HEK293T (cell line): ENCODE data around the gene NYAP1.

Experiments used
- CTCF ChIA-PET: fragments of 350-600 bp; formaldehyde crosslinking; extraction: SDS; loops from one replicate; lab custom pipeline; 2021; ENCODE audit warnings: antibody characterized with exemption, inconsistent platforms; lab: Yijun Ruan, JAX
- POLR2A ChIA-PET: fragments of 350-600 bp; formaldehyde crosslinking; extraction: SDS; loops from one replicate; lab custom pipeline; 2020; ENCODE audit warnings: antibody characterized with exemption, inconsistent platforms; lab: Yijun Ruan, JAX
- DNase-seq: peaks from one replicate; pipeline ENCODE4 v3.0.0; 2012; ENCODE audit warnings: mixed read lengths; ENCODE audit errors: extremely low spot score
- ARNT ChIP-seq: fragments of 450-650 bp; IDR thresholded peaks from 2 replicates; pipeline ENCODE4 v1.6.1; 2017; ENCODE audit warnings: mild to moderate bottlenecking
- BHLHE40 ChIP-seq: fragments of 450-650 bp; IDR thresholded peaks from 2 replicates; pipeline ENCODE4 v1.6.1; 2016; ENCODE audit warnings: mild to moderate bottlenecking, moderate library complexity, borderline replicate concordance
- CTBP1 ChIP-seq: fragments of 450-650 bp; IDR thresholded peaks from 2 replicates; pipeline ENCODE4 v1.6.1; 2016; ENCODE audit warnings: borderline replicate concordance
- ELF4 ChIP-seq: fragments of 450-650 bp; IDR thresholded peaks from 2 replicates; pipeline ENCODE4 v1.6.1; 2017; ENCODE audit warnings: antibody characterized with exemption
- FOXA1 ChIP-seq: fragments of 450-650 bp; IDR thresholded peaks from 2 replicates; pipeline ENCODE4 v1.6.1; 2016; ENCODE audit warnings: mild to moderate bottlenecking
- FOXK2 ChIP-seq: fragments of 450-650 bp; IDR thresholded peaks from 2 replicates; pipeline ENCODE4 v1.6.1; 2016; ENCODE audit warnings: mild to moderate bottlenecking
- FOXM1 ChIP-seq: fragments of 450-650 bp; IDR thresholded peaks from 2 replicates; pipeline ENCODE4 v1.6.1; 2017; ENCODE audit warnings: mild to moderate bottlenecking, borderline replicate concordance
- HDGF ChIP-seq: fragments of 450-650 bp; IDR thresholded peaks from 2 replicates; pipeline ENCODE4 v1.6.1; 2017; ENCODE audit warnings: antibody characterized with exemption, borderline replicate concordance
- L3MBTL2 ChIP-seq: fragments of 450-650 bp; conservative IDR thresholded peaks from 2 replicates; pipeline ENCODE4 v1.6.1; 2016; ENCODE audit warnings: mild to moderate bottlenecking
- LEF1 ChIP-seq: fragments of 450-650 bp; IDR thresholded peaks from 2 replicates; pipeline ENCODE4 v1.6.1; 2017; ENCODE audit warnings: mild to moderate bottlenecking, borderline replicate concordance
- NFRKB ChIP-seq: fragments of 450-650 bp; IDR thresholded peaks from 2 replicates; pipeline ENCODE4 v1.6.1; 2016; ENCODE audit warnings: mild to moderate bottlenecking, moderate library complexity
- SUZ12 ChIP-seq: fragments of 450-650 bp; IDR thresholded peaks from 2 replicates; pipeline ENCODE4 v1.6.1; 2016; ENCODE audit warnings: mild to moderate bottlenecking
- TARDBP ChIP-seq: fragments of 450-650 bp; IDR thresholded peaks from 2 replicates; pipeline ENCODE4 v1.6.1; 2016
- ZNF384 ChIP-seq: fragments of 450-650 bp; IDR thresholded peaks from 2 replicates; pipeline ENCODE4 v1.6.1; 2016
- TF ChIP-seq, protein P1 (sequence below): fragments of 450-650 bp; IDR thresholded peaks from 2 replicates; pipeline ENCODE4 v1.6.1; 2016

The NYAP1 gene

DNA sequence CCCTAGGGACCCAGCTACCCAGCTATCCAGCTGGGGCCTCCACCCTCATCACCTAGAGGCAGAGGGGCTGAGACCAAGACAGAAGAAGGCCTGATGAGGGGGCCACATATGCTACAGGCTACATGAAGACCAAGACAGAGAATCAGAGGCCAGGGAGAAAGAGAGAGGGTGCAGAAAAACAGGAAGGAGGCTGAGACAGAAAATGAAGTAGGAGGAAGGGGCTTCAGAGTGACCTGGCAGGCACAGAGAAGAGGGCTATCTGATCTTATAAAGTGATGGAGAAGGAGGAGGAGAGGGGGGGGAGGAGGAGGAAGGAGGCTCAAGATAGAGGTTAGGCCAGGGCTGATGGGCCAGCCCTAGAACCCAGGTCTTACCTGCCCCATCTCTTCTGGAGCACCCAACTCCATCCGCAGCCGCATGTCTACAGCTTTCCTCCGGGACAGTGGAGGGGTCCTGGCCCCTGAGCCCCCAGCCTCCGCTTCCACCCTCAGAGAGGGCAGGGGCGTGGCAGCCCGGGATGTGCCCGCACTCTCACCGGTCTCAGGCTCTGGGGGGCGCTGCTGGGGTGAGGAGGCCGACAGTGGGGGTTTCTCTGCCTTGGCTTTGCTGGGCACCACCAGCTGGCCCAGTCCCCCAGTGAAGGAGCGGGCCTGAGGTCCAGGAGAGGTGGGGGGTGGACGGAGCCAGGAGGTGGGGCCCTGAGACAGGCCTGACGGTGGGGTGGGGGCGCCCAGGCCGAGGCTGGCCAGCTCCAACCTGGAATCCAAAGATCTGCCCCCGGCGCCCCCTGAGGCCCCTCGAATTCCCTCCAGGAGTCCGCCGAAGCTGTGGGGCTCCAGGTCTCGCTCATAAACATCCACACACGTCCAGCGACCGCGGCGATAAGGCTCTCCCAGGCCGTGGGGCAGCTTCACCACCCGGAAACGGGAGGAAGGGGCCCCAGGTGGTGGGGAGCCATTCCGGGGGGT lies 6.5 kb upstream of the NYAP1 start:
- ChIA-PET CTCF (interaction anchor here (1.0 kb wide), 1 partner anchor 82 kb away, joined by 3 read pairs; no protein-coding TSS in a partner anchor), POLR2A (interaction anchor here (0.6 to 1.9 kb wide), 4 partner anchors 10 to 83 kb away, joined by 3 to 7 read pairs (median 4); no protein-coding TSS in a partner anchor)
- no peak for DNase-seq
- TF ChIP-seq SUZ12 (no peak), HDGF (no peak), L3MBTL2 (no peak), ARNT (no peak), LEF1 (no peak), NFRKB (no peak), ZNF384 (no peak), FOXM1 (no peak), ELF4 (no peak), TARDBP (no peak), FOXK2 (no peak)
- TF ChIP-seq, protein P1, sequence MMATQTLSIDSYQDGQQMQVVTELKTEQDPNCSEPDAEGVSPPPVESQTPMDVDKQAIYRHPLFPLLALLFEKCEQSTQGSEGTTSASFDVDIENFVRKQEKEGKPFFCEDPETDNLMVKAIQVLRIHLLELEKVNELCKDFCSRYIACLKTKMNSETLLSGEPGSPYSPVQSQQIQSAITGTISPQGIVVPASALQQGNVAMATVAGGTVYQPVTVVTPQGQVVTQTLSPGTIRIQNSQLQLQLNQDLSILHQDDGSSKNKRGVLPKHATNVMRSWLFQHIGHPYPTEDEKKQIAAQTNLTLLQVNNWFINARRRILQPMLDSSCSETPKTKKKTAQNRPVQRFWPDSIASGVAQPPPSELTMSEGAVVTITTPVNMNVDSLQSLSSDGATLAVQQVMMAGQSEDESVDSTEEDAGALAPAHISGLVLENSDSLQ, result no peak

DNA sequence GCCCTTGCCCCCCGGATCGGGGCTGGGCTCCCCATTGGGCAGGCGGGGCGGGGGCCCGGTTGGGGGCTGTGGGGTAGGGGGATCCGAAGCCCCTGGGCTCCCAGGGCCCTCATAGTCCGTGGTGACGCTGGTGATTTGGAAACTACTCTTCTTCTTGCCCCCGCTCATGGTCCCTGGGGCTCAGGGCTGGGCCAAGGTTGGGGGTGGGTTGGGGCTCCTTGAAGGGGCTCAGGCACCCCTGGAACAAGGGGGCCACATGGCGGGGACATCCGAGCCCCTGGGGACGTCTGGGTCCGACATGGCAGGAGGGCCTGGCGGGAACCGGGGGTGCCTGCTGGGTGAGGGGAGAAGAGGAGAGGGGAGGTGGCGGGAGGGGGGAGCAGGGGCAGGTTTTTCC lies 5.9 kb upstream of the NYAP1 start:
- ChIA-PET POLR2A (interaction anchor here (0.6 to 1.9 kb wide), 4 partner anchors 9 to 82 kb away, joined by 3 to 7 read pairs (median 4); no protein-coding TSS in a partner anchor), CTCF (interaction anchor here (1.0 kb wide), 1 partner anchor 81 kb away, joined by 3 read pairs; no protein-coding TSS in a partner anchor)
- TF ChIP-seq ELF4 (no peak), SUZ12 (no peak)
- no peak for DNase-seq

DNA sequence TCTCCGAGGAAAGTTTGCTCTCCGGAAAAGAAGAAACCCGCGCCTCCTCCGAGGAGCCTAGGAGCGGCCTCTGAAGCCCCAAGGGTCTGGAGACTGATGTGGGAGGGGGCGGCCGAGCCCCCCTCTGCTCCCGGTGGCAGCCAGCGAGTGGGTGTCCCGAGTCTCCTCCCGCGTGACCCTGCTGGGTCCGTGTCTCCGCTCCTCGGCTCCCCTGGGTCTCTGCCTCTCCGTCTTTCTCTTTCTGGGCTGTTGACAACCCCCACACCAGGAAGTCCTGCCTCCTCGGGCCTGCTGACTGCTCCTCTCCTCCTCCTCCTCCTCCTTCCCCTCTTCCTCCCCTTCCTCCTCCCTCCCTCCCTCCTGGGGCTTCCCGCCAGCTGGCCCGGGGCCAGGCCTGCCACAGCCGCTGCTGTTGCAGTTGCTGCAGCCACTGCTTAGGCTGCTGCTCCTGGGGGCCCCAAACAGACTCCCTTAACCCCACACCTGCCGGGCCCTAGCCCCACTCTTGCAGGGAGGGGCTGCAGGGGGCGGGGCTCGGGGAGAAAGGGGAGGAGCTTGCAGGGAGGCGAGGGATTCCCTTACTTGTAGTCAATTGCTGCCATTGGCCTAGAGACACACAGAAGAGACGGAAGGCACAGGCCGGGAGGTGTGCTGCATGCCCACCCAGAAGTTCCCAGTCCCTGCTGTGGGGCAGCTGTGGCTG lies 4.6 kb upstream of the NYAP1 start, which contains the start of gene TSC22D4:
TSS of gene TSC22D4 (minus strand) at position 257 of the 703 bp plus-strand sequence. CDS start 1,176 bp downstream, outside the sequence.
- ChIA-PET CTCF (interaction anchor here (0.9 kb wide), 1 partner anchor 9 kb away, joined by 3 read pairs; no protein-coding TSS in a partner anchor), POLR2A (interaction anchor here (0.8 to 1.9 kb wide), 13 partner anchors 9 to 227 kb away, joined by 3 to 7 read pairs (median 4); partner anchors contain the start of genes AGFG2 and POP7)
- no peak for TF ChIP-seq BHLHE40
- no peak for TF ChIP-seq L3MBTL2
- TF ChIP-seq SUZ12, result no peak
- TF ChIP-seq, protein P1, result peak; percentile 77
- no peak for TF ChIP-seq NFRKB
- TF ChIP-seq ELF4, result no peak; the same call in 1 of the 2 replicates
- no peak for TF ChIP-seq FOXK2
- DNase-seq, result peak; percentile 87

DNA sequence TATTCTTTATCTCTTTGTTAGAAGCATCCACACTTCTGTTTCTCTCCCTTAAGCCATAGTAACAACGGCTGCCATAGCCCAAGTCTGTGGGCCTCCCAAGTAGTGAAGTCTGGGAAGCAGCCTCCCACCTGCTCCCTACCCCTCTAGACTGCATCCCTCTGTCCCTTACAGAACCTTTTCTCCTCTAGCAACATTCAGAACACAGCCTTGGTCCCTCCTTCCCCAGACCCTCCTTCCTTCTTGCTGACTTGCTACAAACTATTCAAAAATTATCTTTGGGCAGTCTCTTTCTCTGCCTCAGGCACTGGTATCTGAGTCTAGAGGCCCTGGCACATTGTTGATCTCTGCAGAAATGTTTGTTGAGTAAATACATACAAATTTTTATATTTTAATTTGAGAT lies 2.3 kb upstream of the NYAP1 start:
- ChIA-PET POLR2A (interaction anchor here (1.2 to 1.4 kb wide), 2 partner anchors 64 to 105 kb away, joined by 3 read pairs; partner anchors contain the start of gene FBXO24), CTCF (no interaction called here)
- no peak for TF ChIP-seq FOXA1
- no peak for TF ChIP-seq SUZ12
- TF ChIP-seq CTBP1, result no peak
- no peak for TF ChIP-seq LEF1
- no peak for TF ChIP-seq FOXK2
- DNase-seq, result no peak

GRCh38 chr7:100482728-100483089 lies 1.0 kb upstream of the NYAP1 start:
- ChIA-PET POLR2A (interaction anchor here (1.0 to 1.5 kb wide), 2 partner anchors 10 to 104 kb away, joined by 4 read pairs; partner anchors contain the start of gene FBXO24), CTCF (interaction anchor here (0.6 to 1.6 kb wide), 10 partner anchors 8 to 190 kb away, joined by 3 to 6 read pairs (median 4); partner anchors contain the start of genes AGFG2 and FBXO24)
- no peak for DNase-seq
- no peak for TF ChIP-seq NFRKB
- no peak for TF ChIP-seq L3MBTL2
- TF ChIP-seq, protein P1, result no peak
- no peak for TF ChIP-seq SUZ12
- no peak for TF ChIP-seq HDGF
- no peak for TF ChIP-seq FOXK2
- TF ChIP-seq BHLHE40, result no peak

DNA sequence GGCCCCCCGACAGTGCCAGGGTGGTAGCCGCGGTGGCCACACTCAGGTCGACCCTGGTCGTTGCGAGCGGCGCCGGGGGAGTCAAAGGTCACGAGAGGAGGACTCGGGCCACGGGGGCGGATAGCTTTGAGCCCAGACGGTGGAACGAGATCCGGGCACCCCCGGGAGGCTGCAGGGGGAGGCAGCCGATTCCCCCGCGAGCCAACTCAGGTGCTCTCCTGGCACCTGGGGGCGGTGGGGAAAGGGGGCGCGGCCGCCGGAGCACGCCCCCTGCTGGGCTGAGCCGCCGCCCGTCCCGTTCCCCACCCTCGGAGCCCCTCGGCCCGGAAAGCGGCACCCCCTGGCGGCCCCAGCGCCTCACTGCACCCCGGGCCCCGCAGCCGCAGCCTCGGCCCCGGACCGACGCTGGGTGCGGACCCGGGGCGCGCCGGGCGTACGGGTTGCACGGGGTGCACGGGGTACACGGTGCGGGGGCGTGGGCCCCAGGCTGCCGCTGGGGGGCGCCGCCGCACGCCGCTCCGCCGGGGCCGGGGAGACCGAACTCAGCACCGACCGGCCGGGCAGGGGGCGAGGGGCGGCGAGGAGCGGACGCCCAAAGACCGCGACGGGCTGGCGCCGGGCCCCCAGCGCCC lies 521 bp upstream of the NYAP1 start:
- CTCF ChIA-PET, result interaction anchor here (0.6 to 1.6 kb wide), 11 partner anchors 9 to 190 kb away, joined by 3 to 6 read pairs (median 4); partner anchors contain the start of genes AGFG2 and FBXO24
- TF ChIP-seq ARNT (0 out of 2 replicates have a peak, but pooled peaks have one; percentile 26), ELF4 (no peak), FOXM1 (peak; percentile 56)
- POLR2A ChIA-PET, result interaction anchor here (1.5 kb wide), 1 partner anchor 10 kb away, joined by 4 read pairs; no protein-coding TSS in a partner anchor
- peak; percentile 81 for DNase-seq
